ENCODE data around the gene IGF1.

The IGF1 gene

DNA sequence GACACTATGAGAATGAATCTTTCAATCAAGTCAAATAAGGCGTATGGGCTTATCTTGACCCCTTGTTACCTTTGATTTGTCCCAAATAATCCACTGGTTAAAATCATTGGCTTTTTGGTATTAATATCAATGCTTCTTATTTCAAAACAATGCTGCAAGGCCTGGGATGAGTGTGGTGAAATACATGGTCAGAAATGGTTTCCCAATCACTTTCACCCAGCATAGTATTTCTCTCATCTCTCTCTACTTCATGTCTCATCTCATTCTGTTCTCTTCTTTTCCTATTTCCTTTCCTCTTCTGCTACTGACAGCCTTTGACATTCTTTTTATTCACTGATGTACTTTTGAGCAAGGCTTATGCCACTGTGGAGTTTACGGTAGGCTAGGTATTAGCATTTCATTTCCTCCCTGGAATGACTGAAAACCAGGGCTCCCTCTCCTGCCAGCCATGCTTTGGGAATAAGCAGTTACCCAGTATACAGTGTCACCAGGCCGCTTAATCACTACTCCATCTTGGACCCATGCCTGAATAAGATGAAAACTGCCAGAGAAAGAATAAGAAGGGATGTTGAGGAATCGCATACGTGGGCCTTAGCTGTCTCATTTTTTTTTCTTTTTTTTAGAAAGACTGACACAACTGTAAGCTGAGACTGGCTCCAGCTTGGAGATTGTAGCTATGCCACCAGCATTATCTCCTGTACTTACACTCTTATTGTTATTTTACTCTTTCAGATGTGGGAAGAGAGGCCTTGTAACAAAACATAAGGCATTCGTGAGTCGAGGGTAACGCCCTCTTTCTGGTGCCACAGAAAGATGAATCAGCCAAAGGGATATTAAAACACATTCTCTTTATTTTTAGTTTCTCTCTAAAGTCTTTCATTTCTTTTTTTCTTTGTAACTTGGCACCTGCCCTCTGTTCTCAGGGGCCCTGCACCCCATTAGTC, 53.5 kb downstream of the IGF1 start:
- no peak for DNase-seq (ENCODE audit: low read depth in 2 of 2)

DNA sequence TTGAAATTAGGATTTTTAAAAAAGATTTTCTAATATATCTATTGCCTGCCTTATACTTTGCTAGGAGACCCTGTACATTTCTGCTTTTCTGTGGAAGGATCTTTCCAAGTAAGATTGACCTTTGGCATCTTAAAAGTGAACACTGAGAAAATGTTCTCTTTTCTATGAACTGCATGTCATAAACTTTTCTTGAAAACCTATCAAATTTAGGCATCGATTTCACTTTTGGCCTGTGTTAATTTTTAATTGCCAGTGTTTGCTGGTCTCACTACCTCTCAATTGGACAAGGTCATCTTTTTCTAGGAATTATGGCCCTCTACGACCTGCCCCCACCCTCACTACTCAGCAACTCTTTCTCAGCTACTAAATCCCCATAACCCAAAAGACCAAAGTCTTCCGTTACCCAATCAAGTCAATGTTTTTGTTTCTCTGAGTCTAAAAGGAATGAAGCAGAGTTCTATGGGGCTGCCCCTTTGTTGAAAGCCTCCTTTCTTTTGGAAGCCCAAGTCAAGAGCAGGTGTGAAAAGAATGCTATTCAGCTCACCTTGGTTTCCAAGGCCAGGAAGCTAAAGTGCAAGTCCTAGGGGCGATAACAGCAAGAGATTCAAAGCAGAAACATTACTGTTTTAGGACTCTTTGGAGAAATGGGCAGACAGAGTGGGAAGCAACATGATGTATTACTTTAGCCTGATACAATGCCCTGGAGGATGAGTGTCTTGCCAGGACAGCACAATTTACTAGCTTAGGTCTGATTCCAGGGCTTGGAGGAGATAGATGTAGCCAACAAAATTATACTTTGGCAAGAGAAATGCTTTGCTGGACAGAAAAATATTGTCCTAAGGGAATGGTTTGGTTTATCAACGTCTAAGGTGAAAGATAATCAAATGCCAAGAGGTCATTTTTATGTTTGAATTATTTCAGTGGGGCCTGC, 55.0 kb downstream of the IGF1 start:
- no peak for DNase-seq (ENCODE audit: low read depth in 2 of 2)

DNA sequence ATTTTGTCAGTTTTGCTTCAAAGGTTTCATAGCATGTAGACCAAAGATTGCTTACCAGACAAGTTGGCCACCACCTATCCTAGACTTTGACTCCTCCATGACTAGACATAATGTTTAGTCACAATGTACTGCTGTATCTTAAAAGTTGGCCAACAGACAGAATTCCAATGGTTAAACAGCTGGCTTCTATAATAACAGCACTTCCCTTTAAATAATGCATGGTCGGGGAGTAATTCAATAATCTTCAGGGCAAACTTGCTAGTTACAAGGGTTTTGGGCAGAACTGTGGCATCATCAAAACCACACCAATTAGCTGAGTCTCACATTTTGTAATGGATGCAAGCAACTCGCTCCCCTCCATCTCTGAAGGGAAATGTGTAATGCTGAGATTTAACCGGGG, 56.9 kb downstream of the IGF1 start:
- no peak for DNase-seq (ENCODE audit: low read depth in 2 of 2)

DNA sequence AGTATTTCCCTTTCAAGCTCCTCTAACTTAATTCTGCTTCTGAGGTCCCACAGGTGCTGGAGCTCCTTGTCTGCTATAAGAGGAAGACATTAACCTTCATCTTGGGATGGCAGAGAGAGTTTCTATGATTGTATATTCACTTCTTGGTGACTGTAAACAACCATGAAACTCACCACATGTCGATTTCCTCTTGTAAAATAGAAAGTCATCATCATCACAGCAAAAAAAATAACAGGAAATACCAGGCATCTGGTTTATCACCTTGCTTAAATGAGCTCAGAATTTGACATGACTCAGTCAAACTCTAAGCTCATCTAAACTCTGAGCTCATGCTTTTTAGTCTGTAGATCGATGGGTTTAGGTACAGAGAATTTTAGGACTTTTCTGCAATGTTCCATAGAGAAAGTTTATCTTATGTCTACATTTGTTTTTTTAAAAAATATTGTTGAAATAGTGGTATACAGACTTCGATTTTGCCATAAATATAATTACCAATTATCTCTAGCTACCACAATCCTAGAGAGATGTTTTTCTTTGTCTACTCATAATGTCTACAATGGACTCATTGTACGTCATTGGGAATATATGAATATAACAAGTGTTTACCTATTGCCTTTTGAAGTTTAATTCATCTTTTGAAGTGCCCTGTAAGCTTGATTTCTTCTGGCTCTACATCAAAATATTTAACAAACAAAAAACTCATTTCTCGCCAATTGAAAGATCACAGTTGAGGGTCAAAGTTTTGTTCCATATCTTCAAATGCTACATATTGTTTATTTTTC, 58.4 kb downstream of the IGF1 start:
- no peak for DNase-seq (ENCODE audit: low read depth in 2 of 2)

DNA sequence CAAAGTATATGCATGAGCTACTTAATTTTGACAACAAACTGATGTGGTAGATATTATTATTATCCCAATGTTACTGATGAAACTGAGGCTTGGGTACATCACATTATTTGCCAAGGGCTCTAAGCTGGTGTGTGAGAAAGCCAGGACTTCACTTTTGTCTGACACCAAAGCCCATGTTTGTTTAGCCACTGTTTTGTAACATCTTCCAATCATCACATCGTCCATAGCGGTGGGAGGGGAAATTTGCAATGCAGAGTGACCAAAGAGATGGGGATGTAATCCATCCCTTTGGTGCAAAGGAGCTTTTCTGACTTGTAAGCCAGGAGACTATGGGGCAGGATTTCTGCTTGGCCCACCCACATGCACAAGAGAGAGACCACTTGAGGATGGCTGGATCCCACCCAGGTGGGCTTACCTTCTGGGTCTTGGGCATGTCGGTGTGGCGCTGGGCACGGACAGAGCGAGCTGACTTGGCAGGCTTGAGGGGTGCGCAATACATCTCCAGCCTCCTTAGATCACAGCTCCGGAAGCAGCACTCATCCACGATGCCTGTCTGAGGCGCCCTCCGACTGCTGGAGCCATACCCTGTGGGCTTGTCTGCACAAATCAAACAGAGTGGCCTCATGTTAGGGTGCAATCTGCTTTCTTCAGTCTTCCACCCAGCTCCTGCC, 61.1 kb downstream of the IGF1 start:
- no peak for DNase-seq (ENCODE audit: low read depth in 2 of 2)

DNA sequence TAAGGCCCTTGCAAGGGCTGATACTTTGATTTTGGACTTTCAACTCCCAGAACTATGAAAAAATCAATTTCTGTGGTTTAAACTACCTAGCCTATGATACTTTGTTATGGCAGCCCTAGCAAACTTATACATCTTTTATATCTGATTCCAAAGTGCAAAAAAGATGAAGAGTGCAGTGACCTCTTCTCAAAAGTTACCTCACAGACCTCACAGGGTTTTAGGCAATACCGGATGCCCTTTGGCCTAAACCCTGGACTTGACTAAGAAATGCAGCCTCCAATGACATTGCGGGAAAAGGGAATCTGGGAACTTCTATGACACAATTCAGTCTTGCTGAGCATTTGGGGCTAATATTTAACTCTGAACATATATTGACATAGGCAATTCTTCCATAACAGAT, 63.3 kb downstream of the IGF1 start:
- DNase-seq (ENCODE audit: low read depth in 2 of 2): no peak

DNA sequence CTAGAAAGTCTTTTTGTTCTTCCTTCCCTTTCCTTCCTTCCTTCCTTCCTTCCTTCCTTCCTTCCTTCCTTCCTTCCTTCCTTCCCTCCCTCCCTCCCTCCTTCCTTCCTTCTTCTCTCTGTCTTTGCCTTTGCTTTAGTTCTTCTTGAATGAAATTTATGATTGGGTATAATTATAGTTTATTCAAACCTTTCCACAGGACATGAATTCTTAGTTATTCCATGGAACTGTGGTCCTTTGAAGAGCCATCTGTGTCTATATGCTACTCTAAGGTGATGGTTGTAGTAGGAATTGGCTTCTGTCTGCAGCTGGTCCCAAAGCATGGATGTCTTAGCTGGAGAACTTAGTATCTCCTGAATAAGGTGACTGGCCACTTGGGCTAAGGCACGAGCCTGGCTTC, 64.8 kb downstream of the IGF1 start:
- DNase-seq (ENCODE audit: low read depth in 2 of 2): no peak

DNA sequence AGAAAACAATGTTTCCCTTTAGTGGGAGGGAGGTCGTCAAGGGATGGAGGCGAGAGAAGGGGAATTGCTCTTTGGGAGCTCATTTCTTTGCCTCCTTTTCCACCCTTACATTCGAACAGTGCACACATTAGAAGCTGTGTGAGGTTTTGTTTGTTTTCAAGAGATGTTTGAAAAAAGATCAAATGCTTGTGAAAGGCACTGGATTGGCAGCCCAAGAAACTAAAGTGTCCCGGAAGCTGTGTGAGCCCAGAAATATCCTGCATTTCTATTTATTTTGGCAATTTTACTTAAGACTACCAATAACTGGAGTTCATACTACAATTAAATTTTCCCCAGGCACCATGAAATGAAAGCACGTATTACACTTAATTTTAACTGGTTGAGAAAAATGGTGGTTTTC, 67.0 kb downstream of the IGF1 start:
- no peak for DNase-seq (ENCODE audit: low read depth in 2 of 2)

DNA sequence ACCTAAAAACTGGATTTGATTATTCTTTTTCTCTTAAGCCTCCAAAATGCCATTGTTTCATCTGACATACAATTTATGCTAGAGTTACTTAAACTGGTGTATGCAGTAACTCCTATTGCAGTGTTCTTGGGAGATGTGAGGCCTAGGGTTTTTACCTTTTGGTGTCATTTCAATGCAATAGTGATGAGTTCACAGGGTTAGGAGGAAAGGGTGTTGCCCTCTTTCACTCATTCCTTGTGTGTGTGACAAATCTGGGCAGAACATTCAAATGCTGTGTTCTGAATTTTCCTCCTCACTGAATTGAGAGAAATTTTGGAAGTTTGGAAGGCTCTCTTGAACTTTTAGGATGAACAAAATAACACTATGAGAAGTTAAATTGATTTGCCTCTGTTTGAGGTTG, 69.9 kb downstream of the IGF1 start:
- DNase-seq (ENCODE audit: low read depth in 2 of 2): no peak

DNA sequence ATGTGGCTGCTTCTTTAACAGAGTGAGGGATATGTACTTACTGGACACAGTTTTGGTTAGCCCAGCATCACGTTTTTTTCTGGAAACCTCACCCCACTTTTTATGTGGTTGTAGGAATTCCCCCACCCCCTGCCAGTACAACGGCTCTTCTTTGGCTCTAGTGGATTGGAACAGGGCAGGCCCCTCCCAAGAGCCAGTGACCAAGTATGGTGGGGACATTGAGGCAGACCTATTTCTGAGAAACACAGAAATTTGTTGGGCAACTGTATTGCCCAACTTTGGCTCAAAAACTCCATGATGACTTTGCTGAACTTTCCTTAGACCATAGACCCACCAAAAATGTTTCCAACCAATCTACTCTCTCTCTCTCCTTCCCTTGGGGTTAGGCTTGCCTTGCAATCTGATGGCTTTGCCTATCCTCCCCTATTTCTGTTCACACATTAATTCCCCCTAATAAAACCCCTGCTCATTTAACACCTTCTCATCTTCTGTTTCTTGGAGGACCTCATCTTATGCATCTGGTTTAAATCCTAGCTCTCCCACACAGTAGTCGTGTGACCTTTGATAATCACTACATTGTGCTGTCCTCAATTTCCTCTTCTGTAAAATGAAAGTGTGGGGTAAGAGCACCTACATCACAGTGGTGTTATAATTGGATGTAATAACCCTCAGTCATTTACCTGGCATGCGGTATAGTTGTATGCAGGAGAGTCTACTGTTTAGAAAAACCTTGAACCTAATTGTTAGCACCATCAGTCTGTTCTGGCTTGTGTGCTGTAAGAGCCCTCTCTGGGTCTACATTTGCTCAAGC, 71.7 kb downstream of the IGF1 start:
- DNase-seq (ENCODE audit: low read depth in 2 of 2): no peak

DNA sequence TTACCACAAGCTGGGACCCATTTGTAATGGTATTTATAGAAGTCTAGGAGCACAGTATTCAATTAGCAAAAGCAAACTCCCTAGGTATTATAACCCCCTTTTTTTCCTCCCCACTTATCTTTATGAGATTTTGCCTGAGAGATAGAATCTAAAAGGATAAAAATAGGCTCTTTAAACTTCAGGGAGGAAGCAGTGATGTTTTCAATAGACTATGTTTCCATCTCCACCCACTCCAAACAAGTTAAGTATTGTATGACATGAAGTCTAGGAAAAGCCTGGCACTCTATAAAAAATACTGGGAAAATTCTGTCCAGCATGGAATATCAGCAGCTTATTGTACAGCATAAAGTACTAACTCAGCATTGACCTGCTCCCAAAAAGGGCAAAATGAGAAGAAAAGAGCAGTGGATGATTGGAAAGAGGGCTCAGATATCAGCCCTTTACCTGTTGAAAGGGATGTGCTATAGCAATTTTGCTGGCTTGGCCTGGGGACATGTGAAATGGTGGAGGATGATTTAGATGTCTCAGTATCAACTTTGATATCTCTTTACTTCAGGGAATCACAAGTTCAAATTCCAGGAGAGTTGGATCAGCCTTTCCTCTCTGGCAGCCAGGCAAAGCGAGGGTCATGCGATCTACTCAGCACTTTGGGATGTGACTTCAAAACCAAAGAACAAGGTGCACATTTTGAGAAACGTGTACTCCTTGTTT, 72.4 kb downstream of the IGF1 start:
- no peak for DNase-seq (ENCODE audit: low read depth in 2 of 2)

DNA sequence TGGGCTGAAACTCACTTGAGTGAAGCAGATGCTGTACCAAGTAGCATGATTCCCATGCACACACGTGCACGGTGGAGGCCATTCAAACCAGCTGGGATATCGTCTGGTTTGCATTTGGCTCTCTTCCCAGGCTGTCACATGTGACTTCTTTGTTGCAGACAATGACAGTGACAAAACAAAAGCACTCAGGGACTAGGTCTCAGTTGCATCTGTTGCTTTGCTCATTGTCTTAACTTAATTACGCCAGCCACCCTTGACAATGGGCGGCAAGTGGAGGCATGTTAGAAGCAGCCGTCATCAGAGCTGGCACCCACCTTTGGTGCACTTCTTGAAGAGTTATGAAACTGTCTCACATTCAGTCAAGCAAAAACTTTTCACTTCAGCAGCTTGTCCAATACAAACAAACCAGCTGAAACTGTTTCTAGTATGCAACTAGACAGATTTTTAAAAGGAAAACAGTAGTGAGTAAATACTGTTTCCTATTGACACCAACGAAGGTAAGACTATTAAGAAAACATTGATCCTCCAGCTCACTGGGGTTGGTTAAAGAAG, 74.3 kb downstream of the IGF1 start:
- DNase-seq (ENCODE audit: low read depth in 2 of 2): no peak

DNA sequence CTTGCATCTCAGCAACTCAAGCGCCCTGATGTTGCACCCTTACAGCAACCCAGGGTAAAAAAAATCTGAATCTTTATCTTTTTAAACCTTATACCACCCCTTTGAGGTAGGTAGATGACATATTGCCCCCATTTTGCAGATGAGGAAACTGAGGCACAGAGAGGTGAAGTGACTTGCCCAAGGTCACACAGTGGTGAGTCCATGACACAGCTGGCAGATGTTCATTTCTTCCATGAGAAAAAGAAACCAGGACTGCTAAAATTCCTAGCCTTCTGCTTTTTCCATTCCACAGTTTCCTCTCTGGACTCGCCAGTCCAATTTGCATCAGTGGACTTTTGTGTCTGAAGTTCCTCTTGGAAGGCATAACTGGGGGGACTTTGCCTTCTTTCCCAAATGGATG, 79.3 kb downstream of the IGF1 start:
- no peak for DNase-seq (ENCODE audit: low read depth in 2 of 2)

DNA sequence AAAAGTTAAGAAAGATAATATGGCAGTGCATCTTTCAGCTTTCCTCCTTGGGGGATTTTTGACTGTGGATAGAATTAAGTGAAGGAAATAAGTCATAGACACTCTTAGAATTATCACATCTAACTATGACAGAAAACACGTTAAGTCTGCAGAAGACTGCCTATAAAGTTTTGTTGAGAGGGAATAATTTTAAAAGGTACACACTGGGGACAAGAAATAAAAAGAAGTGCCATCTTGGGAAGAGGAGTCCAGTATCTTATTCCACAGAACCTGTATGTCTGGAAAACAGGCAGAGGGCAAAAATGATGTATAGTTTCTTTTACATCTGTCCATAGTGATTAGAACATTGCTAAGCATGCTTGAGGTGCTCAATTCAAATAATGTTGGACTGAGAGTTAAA, 80.7 kb downstream of the IGF1 start:
- DNase-seq (ENCODE audit: low read depth in 2 of 2): no peak

DNA sequence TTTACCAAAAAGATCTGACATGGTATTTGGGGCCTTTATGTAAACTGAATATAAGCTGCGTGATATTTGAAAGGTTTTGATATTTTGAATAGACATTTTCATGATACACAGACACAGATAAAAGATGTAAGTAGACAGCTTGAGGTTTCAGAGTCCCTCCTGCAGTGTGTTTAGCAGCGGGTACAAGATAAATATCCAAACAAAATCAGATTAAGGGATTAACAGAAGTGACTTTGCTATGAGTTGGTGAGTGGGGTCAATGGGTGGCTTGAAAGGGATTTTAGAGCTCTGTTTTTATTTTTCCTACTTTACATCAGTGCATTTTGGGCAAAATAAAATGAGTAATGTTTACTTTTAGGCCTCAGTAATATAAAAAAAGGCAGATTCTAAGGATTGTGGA, 84.1 kb downstream of the IGF1 start:
- no peak for DNase-seq (ENCODE audit: low read depth in 2 of 2)

DNA sequence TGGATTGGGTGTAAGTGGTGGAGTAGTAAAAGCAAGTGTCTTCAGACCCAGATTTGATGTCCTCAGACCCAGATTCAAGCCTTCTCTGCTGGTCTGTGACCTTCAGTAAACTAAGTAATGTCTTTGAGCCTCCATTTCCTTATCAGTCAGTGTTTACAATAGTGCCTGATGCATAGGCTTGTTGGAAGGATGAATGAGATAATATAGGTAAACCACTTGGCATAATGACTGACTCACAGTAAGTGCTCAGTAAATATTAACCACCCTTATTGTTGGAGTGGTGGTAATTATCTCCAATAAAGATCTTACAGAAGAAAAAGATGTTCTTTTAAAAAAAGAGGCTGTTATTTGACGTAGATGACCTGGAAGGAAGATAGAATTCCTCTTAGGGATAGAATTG, 86.2 kb downstream of the IGF1 start:
- DNase-seq (ENCODE audit: low read depth in 2 of 2): no peak

DNA sequence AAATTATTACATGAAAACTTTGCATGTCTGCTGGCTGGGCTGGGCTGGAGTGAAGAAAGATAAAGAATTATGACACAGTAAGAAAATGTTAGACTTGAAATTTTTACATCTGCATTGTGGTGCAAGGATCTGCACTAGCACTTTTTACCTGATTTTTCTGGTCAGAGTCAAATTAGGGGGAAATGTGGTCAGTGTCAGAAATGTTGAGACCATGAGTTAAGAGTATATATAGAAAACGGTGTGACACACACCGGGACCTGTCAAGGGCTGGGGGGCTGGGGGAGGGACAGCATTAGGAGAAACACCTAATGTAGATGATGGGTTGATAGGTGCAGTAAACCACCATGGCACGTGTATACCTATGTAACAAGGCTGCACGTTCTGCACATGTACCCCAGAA, 90.3 kb downstream of the IGF1 start:
- DNase-seq (ENCODE audit: low read depth in 2 of 2): no peak

DNA sequence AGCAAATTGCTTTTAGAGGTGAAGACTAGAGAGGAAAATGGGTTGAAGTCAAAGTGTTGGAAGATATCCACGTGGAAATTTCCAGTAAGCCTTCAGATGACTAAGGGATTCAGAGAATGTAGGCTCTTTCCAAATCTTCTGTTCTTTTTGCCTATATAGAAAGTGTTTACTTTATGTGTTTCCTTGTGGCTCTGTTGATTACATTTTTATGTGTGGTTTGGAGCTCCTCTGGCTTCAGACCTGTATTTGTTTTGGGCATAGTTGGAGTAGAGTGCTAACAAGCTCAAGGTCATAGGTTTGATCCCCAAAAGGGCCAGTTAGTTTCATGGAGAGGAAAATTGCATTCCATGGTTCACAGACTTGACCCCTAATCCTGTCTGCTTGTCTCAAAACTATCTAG, 91.9 kb downstream of the IGF1 start:
- DNase-seq (ENCODE audit: low read depth in 2 of 2): no peak

DNA sequence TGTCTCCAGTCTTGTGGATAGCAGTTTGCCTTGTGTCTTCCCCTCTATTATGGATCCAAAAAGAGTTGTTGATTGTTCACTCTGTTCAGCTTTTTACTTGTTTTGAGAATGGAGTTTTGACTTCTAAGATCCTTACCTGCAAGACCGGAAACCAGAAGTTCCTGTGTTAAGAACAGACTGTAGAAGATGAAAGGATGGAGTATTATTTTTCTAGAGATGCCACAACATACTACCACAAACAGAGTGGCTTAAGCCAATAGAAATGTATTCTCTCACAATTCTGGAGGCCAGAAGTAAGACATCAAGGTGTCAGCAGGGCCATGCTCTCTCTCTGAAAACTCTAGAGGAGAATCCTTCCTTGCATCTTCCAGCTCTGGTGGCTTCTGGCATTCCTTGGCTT, 95.0 kb downstream of the IGF1 start:
- no peak for DNase-seq (ENCODE audit: low read depth in 2 of 2)

Data from stimulated activated CD8-positive, alpha-beta memory T cell treated with anti-CD3 and anti-CD28 coated beads, Interleukin-7, amount 100 ng/mL, for 4 hours (primary cell).